ENCODE measurements around the gene SRPK1.
"Not testable (repeated sequence)": the region's sequence is repeated elsewhere in the genome, so short reads cannot be mapped to it uniquely, and the experiment has no call there.

- TF ChIP-seq CTCF (IDR thresholded peaks at IDR 0.05; ENCODE audit: low read length); EZH2 (optimal IDR thresholded peaks at IDR 0.05; ENCODE audit: low read depth, low read length); EZH2phosphoT487 (IDR thresholded peaks at IDR 0.05; ENCODE audit: low read length): not testable (repeated sequence)
Measured at GRCh38 chr6:35939259-35939658, 18.4 kb upstream of the SRPK1 start.
